Ammon's horn (tissue), 1 donor: ENCODE results near the gene ABTB2.

Source experiments
- DNase-seq: peaks from one replicate; pipeline ENCODE4 v3.0.0-alpha.2; 2016; ENCODE audit warnings: low spot score

The ABTB2 gene

GRCh38 chr11:34148504-34149165, 209.2 kb downstream of the ABTB2 start:
- DNase-seq = no peak

GRCh38 chr11:34147581-34147980, 210.2 kb downstream of the ABTB2 start:
- DNase-seq = no peak

GRCh38 chr11:34146866-34147265, 210.9 kb downstream of the ABTB2 start:
- DNase-seq = no peak

GRCh38 chr11:34146411-34146810, 211.4 kb downstream of the ABTB2 start:
- no peak for DNase-seq

GRCh38 chr11:34145847-34146381, 211.9 kb downstream of the ABTB2 start:
- no peak for DNase-seq

GRCh38 chr11:34145073-34145472, 212.7 kb downstream of the ABTB2 start:
- DNase-seq = no peak

GRCh38 chr11:34143048-34143447, 214.8 kb downstream of the ABTB2 start:
- no peak for DNase-seq

GRCh38 chr11:34140149-34140548, 217.7 kb downstream of the ABTB2 start:
- DNase-seq = no peak

GRCh38 chr11:34139346-34139745, 218.5 kb downstream of the ABTB2 start:
- DNase-seq = no peak

GRCh38 chr11:34136420-34136819, 221.4 kb downstream of the ABTB2 start:
- no peak for DNase-seq

- DNase-seq = no peak
Measured at GRCh38 chr11:34135439-34135838, 222.4 kb downstream of the ABTB2 start.

GRCh38 chr11:34134765-34135164, 223.0 kb downstream of the ABTB2 start:
- no peak for DNase-seq

- no peak for DNase-seq
Measured at GRCh38 chr11:34132261-34132965, 225.4 kb downstream of the ABTB2 start.

- DNase-seq = no peak
Measured at GRCh38 chr11:34128824-34129223, 229.0 kb downstream of the ABTB2 start.

- DNase-seq = no peak
Measured at GRCh38 chr11:34126959-34127848, 230.6 kb downstream of the ABTB2 start.

GRCh38 chr11:34124885-34125668, 232.7 kb downstream of the ABTB2 start:
- DNase-seq = no peak

GRCh38 chr11:34120651-34121050, 237.2 kb downstream of the ABTB2 start:
- DNase-seq = no peak

- DNase-seq = no peak
Measured at GRCh38 chr11:34114471-34114870, 243.3 kb downstream of the ABTB2 start.

- DNase-seq = no peak
Measured at GRCh38 chr11:34114014-34114413, 243.8 kb downstream of the ABTB2 start.

- no peak for DNase-seq
Measured at GRCh38 chr11:34111722-34112270, 246.0 kb downstream of the ABTB2 start.

- no peak for DNase-seq
Measured at GRCh38 chr11:34105957-34106504, 251.8 kb downstream of the ABTB2 start.
